Measurements from ENCODE around the gene ATXN1. TPM values are rescaled to one million over a fixed set of nuclear protein-coding genes. Genes with fewer than 3 reads are reported as not detected.

Gene ATXN1
- total RNA-seq, 1 donor from 2014 or later = 64.5 TPM

- TF ChIP-seq, protein P1, sequence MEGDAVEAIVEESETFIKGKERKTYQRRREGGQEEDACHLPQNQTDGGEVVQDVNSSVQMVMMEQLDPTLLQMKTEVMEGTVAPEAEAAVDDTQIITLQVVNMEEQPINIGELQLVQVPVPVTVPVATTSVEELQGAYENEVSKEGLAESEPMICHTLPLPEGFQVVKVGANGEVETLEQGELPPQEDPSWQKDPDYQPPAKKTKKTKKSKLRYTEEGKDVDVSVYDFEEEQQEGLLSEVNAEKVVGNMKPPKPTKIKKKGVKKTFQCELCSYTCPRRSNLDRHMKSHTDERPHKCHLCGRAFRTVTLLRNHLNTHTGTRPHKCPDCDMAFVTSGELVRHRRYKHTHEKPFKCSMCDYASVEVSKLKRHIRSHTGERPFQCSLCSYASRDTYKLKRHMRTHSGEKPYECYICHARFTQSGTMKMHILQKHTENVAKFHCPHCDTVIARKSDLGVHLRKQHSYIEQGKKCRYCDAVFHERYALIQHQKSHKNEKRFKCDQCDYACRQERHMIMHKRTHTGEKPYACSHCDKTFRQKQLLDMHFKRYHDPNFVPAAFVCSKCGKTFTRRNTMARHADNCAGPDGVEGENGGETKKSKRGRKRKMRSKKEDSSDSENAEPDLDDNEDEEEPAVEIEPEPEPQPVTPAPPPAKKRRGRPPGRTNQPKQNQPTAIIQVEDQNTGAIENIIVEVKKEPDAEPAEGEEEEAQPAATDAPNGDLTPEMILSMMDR (IDR thresholded peaks at IDR 0.05) = no peak
- Mint-ChIP-seq H3K9me3 (ENCODE audit: low read depth) (no peaks in the 10 kb centered on the region), H3K4me1 (ENCODE audit: low read depth) (peaks cover 11% of the 10 kb centered on the region), H3K27ac (ENCODE audit: unreplicated experiment) (no peak overlapping the region), H3K36me3 (ENCODE audit: low read depth) (peaks cover 9% of the 10 kb centered on the region), H3K4me3 (ENCODE audit: unreplicated experiment) (no peak overlapping the region), H3K27me3 (ENCODE audit: low read depth) (no peaks in the 10 kb centered on the region)
- no peak for DNase-seq (ENCODE audit: low spot score)
These were observed 113.3 kb downstream of the ATXN1 start for GRCh38 chr6:16648003-16648402.

DNA sequence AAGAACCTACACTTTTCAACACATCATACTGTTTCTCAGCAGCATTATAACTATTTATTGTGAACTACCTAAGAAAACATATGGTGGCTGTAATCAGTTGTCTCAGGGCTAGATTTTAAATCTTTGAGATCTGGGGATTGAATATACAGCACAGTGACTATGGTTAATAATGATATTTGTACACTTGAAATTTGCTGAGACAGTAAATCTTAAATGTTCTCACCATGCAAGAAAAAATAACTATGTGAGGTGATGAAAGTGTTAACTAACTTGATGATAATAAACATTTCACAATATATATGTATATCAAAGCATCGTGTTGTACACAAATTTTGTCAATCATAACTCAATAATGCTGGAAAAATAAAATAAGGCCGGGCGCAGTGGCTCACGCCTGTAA, 113.8 kb downstream of the ATXN1 start:
- no peak overlapping the region for H3K27ac Mint-ChIP-seq (ENCODE audit: unreplicated experiment)
- H3K9me3 Mint-ChIP-seq (ENCODE audit: low read depth) = peaks cover 1% of the 10 kb centered on the region
- peaks cover 10% of the 10 kb centered on the region for H3K36me3 Mint-ChIP-seq (ENCODE audit: low read depth)
- no peak overlapping the region for H3K4me3 Mint-ChIP-seq (ENCODE audit: unreplicated experiment)
- TF ChIP-seq, protein P1 (IDR thresholded peaks at IDR 0.05) = no peak
- peaks cover 11% of the 10 kb centered on the region for H3K4me1 Mint-ChIP-seq (ENCODE audit: low read depth)
- no peak for DNase-seq (ENCODE audit: low spot score)
- no peaks in the 10 kb centered on the region for H3K27me3 Mint-ChIP-seq (ENCODE audit: low read depth)

- no peak overlapping the region for H3K4me3 Mint-ChIP-seq (ENCODE audit: unreplicated experiment)
- peaks cover 16% of the 10 kb centered on the region for H3K4me1 Mint-ChIP-seq (ENCODE audit: low read depth)
- H3K27ac Mint-ChIP-seq (ENCODE audit: unreplicated experiment) = no peak overlapping the region
- no peak for DNase-seq (ENCODE audit: low spot score)
- peaks cover 3% of the 10 kb centered on the region for H3K9me3 Mint-ChIP-seq (ENCODE audit: low read depth)
- H3K36me3 Mint-ChIP-seq (ENCODE audit: low read depth) = peaks cover 14% of the 10 kb centered on the region
- TF ChIP-seq, protein P1 (IDR thresholded peaks at IDR 0.05) = no peak
- no peaks in the 10 kb centered on the region for H3K27me3 Mint-ChIP-seq (ENCODE audit: low read depth)
These were observed 116.6 kb downstream of the ATXN1 start for GRCh38 chr6:16644540-16645250.

GRCh38 chr6:16639684-16640480, 121.4 kb downstream of the ATXN1 start:
- Mint-ChIP-seq H3K27ac (ENCODE audit: unreplicated experiment) (peak overlapping the region; percentile 61), H3K27me3 (ENCODE audit: low read depth) (no peaks in the 10 kb centered on the region), H3K4me3 (ENCODE audit: unreplicated experiment) (no peak overlapping the region), H3K4me1 (ENCODE audit: low read depth) (peaks cover 30% of the 10 kb centered on the region), H3K9me3 (ENCODE audit: low read depth) (peaks cover 3% of the 10 kb centered on the region), H3K36me3 (ENCODE audit: low read depth) (peaks cover 9% of the 10 kb centered on the region)
- no peak for DNase-seq (ENCODE audit: low spot score)
- TF ChIP-seq, protein P1 (IDR thresholded peaks at IDR 0.05) = no peak

- Mint-ChIP-seq H3K27ac (ENCODE audit: unreplicated experiment) (no peak overlapping the region), H3K4me1 (ENCODE audit: low read depth) (peaks cover 44% of the 10 kb centered on the region), H3K4me3 (ENCODE audit: unreplicated experiment) (no peak overlapping the region), H3K36me3 (ENCODE audit: low read depth) (peaks cover 7% of the 10 kb centered on the region), H3K27me3 (ENCODE audit: low read depth) (no peaks in the 10 kb centered on the region), H3K9me3 (ENCODE audit: low read depth) (peaks cover 3% of the 10 kb centered on the region)
- DNase-seq (ENCODE audit: low spot score) = no peak
- TF ChIP-seq, protein P1 (IDR thresholded peaks at IDR 0.05) = no peak
These were observed 123.6 kb downstream of the ATXN1 start for GRCh38 chr6:16637635-16638034.

All from chondrocyte (in vitro differentiated cells).